CD4-positive, alpha-beta T cell (primary cell): ENCODE measurements around the gene USP33. TPM values are rescaled to one million over a fixed set of nuclear protein-coding genes. Genes with fewer than 3 reads are reported as not detected.
A peak's percentile ranks its signal among the peaks of the same experiment; 100 is the strongest.
"Not testable (repeated sequence)": the region's sequence is repeated elsewhere in the genome, so short reads cannot be mapped to it uniquely, and the experiment has no call there.

Source experiments
- ATAC-seq: fragments of 200-7000 bp; cut with Tn5 transposase; one replicate; pipeline ENCODE4 v1.10.0; 2022; ENCODE audit warnings: mild to moderate bottlenecking; ENCODE audit not compliant: poor library complexity
- CTCF ChIA-PET: fragments of 350-600 bp; sonication (Branson Sonifier 250); formaldehyde crosslinking; loops from one replicate; lab custom pipeline; 2021; ENCODE audit warnings: antibody characterized with exemption, inconsistent platforms; lab: Charles Lee
- POLR2A ChIA-PET: fragments of 350-600 bp; sonication (Branson Sonifier 250); formaldehyde crosslinking; loops from one replicate; lab custom pipeline; 2021; ENCODE audit warnings: antibody characterized with exemption, inconsistent platforms; lab: Charles Lee
- DNase-seq, 14 experiments: peaks; one replicate each; pipeline ENCODE4 v3.0.0-alpha.2; 2013 to 2020; ENCODE audit warnings: mixed read lengths in 2 of 14
- H3K27ac ChIP-seq, 2 donors: one replicate each; pipeline versions ENCODE4 v1.5.1 to v1.7.0; 2013; ENCODE audit warnings: low read length in 2 of 2, low read depth in 1 of 2, mild to moderate bottlenecking in 1 of 2
- H3K27me3 ChIP-seq, 2 experiments: 1 replicate in 1 of 2; 2 replicates in 1 of 2; pipeline versions ENCODE4 v1.6.1 to v1.7.0; 2013; ENCODE audit warnings: low read length in 2 of 2, control low read depth in 1 of 2, mild to moderate bottlenecking in 1 of 2, moderate library complexity in 1 of 2; ENCODE audit not compliant: insufficient read depth in 2 of 2, control insufficient read depth in 1 of 2
- H3K36me3 ChIP-seq: one replicate; pipeline ENCODE4 v1.6.1; 2013; ENCODE audit warnings: low read length, control low read depth; ENCODE audit not compliant: insufficient read depth
- H3K4me1 ChIP-seq: one replicate; pipeline ENCODE4 v1.6.1; 2013; ENCODE audit warnings: low read length, control low read depth; ENCODE audit not compliant: insufficient read depth
- H3K4me3 ChIP-seq: one replicate; pipeline ENCODE4 v1.5.1; 2013; ENCODE audit warnings: mild to moderate bottlenecking, low read length, moderate library complexity
- H3K9me3 ChIP-seq, 2 experiments: 1 replicate in 1 of 2; 2 replicates in 1 of 2; pipeline versions ENCODE4 v1.6.1 to v1.7.0; 2013; ENCODE audit warnings: low read length in 2 of 2, mild to moderate bottlenecking in 2 of 2, control low read depth in 1 of 2, moderate library complexity in 1 of 2; ENCODE audit not compliant: control insufficient read depth in 1 of 2, insufficient read depth in 1 of 2
- H3K27ac Mint-ChIP-seq: one replicate; pipeline ENCODE4 v1.8.0; 2020; ENCODE audit warnings: mixed read lengths
- H3K27me3 Mint-ChIP-seq: one replicate; pipeline ENCODE4 v1.8.0; 2021; ENCODE audit warnings: mixed read lengths
- H3K36me3 Mint-ChIP-seq: one replicate; pipeline ENCODE4 v1.8.0; 2021; ENCODE audit warnings: low read depth, mixed read lengths
- H3K4me1 Mint-ChIP-seq: one replicate; pipeline ENCODE4 v1.8.0; 2021; ENCODE audit warnings: low read depth, mixed read lengths
- H3K4me3 Mint-ChIP-seq: one replicate; pipeline ENCODE4 v1.8.0; 2020; ENCODE audit warnings: mild to moderate bottlenecking, mixed read lengths
- H3K9me3 Mint-ChIP-seq: one replicate; pipeline ENCODE4 v1.8.0; 2020; ENCODE audit warnings: mixed read lengths
- CTCF ChIP-seq: fragments of 200-600 bp; IDR thresholded peaks from one replicate; pipeline ENCODE4 v1.8.0; 2022; ENCODE audit warnings: antibody characterized with exemption, mild to moderate bottlenecking
- intact Hi-C, 2 experiments: fragments of 100-400 bp; cut with DNase I in 1 of 2; cut with micrococcal nuclease in 1 of 2; formaldehyde crosslinking; loops; one replicate each; pipeline versions ENCODE4 v1.15.1 to v1.9.0; 2023 to 2025; cut with DNase I, micrococcal nuclease
- total RNA-seq, 174 experiments: library from RNA in 2 of 174; stranded (reverse) in 2 of 174; gene quantifications; one replicate each; pipeline ENCODE4 v1.2.3 and lab custom pipeline; 2021 to 2026

USP33 gene
- total RNA-seq, 2 experiments from 2014 or later = 69.7 to 71.6 TPM

- Mint-ChIP-seq H3K27ac (no peak overlapping the region), H3K4me1 (no peaks in the 10 kb centered on the region), H3K27me3 (no peaks in the 10 kb centered on the region), H3K9me3 (no peaks in the 10 kb centered on the region), H3K36me3 (peaks cover 56% of the 10 kb centered on the region), H3K4me3 (no peak overlapping the region)
- no peak for ATAC-seq
- CTCF ChIA-PET = no interaction called here
- POLR2A ChIA-PET = no interaction called here
- no peaks in the 10 kb centered on the region for H3K9me3 ChIP-seq
- intact Hi-C loops = no loop called here
- H3K4me3 ChIP-seq = no peak overlapping the region
- DNase-seq = no peak
- no peak overlapping the region for H3K27ac ChIP-seq
- no peaks in the 10 kb centered on the region for H3K27me3 ChIP-seq
- H3K4me1 ChIP-seq = no peaks in the 10 kb centered on the region
- H3K36me3 ChIP-seq = peaks cover 49% of the 10 kb centered on the region
- TF ChIP-seq CTCF = no peak
Measured at GRCh38 chr1:77706321-77706720, 53.3 kb downstream of the USP33 start.

GRCh38 chr1:77704736-77705135 lies 54.9 kb downstream of the USP33 start:
- Histone ChIP-seq H3K36me3 (peaks cover 38% of the 10 kb centered on the region), H3K4me1 (no peaks in the 10 kb centered on the region), H3K27ac (no peak overlapping the region), H3K4me3 (no peak overlapping the region), H3K9me3 (no peaks in the 10 kb centered on the region), H3K27me3 (no peaks in the 10 kb centered on the region)
- Mint-ChIP-seq H3K9me3 (no peaks in the 10 kb centered on the region), H3K27me3 (no peaks in the 10 kb centered on the region), H3K27ac (peak overlapping the region; percentile 22), H3K36me3 (peaks cover 48% of the 10 kb centered on the region), H3K4me1 (no peaks in the 10 kb centered on the region), H3K4me3 (no peak overlapping the region)
- POLR2A ChIA-PET = no interaction called here
- CTCF ChIA-PET = no interaction called here
- intact Hi-C loops = no loop called here
- ATAC-seq (no peak), DNase-seq (no peak)
- TF ChIP-seq CTCF = no peak

GRCh38 chr1:77699673-77700072 lies 60.0 kb downstream of the USP33 start:
- intact Hi-C loops, H3K4me3 Mint-ChIP-seq, H3K4me1 ChIP-seq, CTCF ChIA-PET, H3K4me3 ChIP-seq, H3K4me1 Mint-ChIP-seq, POLR2A ChIA-PET, H3K9me3 ChIP-seq, H3K27me3 ChIP-seq, H3K27ac Mint-ChIP-seq, H3K27me3 Mint-ChIP-seq, DNase-seq, H3K9me3 Mint-ChIP-seq, ATAC-seq, H3K27ac ChIP-seq: not testable (repeated sequence)
- H3K36me3 ChIP-seq = peaks cover 30% of the 10 kb centered on the region
- H3K36me3 Mint-ChIP-seq = peaks cover 50% of the 10 kb centered on the region

GRCh38 chr1:77697441-77697840 lies 62.2 kb downstream of the USP33 start:
- H3K4me3 ChIP-seq = no peak overlapping the region
- Mint-ChIP-seq H3K36me3 (peaks cover 56% of the 10 kb centered on the region), H3K4me1 (no peaks in the 10 kb centered on the region), H3K27ac (no peak overlapping the region), H3K4me3 (no peak overlapping the region), H3K9me3 (no peaks in the 10 kb centered on the region), H3K27me3 (no peaks in the 10 kb centered on the region)
- ATAC-seq = no peak
- no peaks in the 10 kb centered on the region for H3K4me1 ChIP-seq
- DNase-seq = no peak
- no peaks in the 10 kb centered on the region for H3K27me3 ChIP-seq
- no peaks in the 10 kb centered on the region for H3K9me3 ChIP-seq
- intact Hi-C loops = no loop called here
- ChIA-PET CTCF (no interaction called here), POLR2A (no interaction called here)
- no peak overlapping the region for H3K27ac ChIP-seq
- TF ChIP-seq CTCF = no peak
- peaks cover 38% of the 10 kb centered on the region for H3K36me3 ChIP-seq
